ENCODE data around the gene CABP5.
A peak's percentile ranks its signal among the peaks of the same experiment; 100 is the strongest.
"Not testable (repeated sequence)": the region's sequence is repeated elsewhere in the genome, so short reads cannot be mapped to it uniquely, and the experiment has no call there.

Gene CABP5

DNA sequence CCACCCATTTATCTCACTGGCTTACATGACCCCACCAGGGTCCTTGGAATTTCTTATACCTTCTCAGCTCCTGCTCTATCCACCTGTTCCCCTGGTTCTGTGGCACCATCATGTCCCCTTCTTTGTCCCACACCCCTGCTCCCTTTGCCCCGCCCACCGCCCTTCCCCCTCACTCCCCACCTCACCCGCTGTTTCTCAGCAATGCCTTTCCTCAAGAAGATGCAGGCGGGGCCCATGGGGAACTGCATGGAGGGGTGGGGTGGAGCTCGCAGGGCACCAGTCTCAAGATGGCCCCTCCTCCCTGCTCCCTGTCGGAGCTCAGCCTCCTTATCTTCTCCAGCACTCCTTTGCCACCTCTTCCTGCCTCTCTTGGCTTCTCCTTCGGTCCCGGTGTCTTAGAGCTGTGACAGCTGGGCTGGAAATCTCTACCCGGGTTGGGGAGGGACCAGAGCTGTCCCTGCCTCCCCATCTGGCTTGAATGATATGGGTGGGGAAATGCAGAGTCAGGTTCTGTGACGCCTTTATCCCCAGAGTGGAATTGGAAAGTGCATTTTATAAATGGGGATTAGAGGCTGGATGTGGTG is at the start of gene CABP5:
Gene CABP5 (minus strand): TSS at position 405 of the 584 bp plus-strand sequence. CDS start 157 bp downstream, at position 248.
- DNase-seq = no peak

DNA sequence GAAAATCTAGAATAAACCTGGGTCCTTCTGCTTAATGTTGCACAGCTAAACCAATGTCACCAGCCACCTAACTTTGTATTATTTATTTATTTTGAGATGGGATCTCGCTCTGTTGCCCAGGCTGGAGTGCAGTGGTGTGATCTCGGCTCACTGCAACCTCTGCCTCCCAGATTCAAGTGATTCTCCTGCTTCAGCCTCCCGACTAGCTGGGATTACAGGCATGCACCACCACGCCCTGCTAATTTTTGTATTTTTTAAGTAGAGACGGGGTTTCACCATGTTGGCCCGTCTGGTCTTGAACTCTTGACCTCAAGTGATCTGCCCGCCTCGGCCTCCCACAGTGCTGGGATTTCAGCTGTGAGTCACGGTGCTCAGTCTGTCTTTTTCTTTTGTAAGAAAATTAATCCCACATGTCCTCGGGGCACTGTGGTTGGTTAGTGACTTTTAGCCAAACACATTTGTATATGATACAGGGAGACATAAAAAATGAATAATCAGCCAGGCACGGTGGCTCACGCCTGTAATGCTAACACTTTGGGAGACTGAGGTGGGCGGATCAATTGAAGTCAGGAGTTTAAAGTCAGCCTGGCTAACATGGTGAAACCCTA is 47.3 kb upstream of the CABP5 start:
- not testable (repeated sequence) for DNase-seq

DNA sequence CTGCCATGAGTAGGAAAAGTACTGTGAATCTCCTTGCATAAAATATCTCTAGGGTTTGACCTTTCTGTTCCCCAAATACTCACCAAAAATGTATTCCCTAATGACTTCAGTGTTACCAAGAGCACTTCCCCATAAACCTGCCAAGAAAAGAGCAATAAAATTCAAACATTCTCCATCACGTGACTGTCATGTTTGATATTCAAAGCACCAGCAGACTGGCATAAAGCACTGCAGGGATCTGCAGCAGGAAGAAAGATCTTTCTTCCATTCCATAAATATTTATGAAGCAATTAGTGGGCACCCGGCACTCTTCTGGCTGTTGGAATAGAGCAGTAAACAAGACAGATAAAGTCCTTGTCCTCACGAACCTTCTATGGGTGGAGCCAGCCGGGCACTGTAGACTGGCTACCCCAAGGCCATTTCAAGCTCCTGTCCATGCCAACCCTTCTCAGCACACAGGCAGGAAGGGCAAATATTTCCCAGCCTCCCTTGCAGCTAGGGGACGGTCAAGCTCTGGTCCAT is 46.5 kb upstream of the CABP5 start:
- no peak for DNase-seq

DNA sequence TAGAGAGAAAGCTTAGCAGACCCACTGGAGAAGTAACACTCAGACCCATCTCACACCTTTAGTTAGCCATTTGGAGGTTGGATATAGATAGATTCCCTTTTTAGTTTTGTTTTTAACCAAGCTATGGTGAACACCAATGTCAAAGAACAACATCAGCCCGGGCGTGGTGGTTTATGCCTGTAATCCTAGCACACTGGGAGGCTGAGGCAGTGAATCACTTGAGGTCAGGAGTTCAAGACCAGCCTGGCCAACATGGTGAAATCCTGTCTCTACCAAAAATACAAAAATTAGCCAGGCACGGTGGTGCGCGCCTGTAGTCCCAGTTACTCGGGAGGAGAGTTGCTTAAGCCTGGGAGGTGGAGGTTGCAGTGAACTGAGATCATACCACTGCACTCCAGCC is 45.1 kb upstream of the CABP5 start:
- not testable (repeated sequence) for DNase-seq

DNA sequence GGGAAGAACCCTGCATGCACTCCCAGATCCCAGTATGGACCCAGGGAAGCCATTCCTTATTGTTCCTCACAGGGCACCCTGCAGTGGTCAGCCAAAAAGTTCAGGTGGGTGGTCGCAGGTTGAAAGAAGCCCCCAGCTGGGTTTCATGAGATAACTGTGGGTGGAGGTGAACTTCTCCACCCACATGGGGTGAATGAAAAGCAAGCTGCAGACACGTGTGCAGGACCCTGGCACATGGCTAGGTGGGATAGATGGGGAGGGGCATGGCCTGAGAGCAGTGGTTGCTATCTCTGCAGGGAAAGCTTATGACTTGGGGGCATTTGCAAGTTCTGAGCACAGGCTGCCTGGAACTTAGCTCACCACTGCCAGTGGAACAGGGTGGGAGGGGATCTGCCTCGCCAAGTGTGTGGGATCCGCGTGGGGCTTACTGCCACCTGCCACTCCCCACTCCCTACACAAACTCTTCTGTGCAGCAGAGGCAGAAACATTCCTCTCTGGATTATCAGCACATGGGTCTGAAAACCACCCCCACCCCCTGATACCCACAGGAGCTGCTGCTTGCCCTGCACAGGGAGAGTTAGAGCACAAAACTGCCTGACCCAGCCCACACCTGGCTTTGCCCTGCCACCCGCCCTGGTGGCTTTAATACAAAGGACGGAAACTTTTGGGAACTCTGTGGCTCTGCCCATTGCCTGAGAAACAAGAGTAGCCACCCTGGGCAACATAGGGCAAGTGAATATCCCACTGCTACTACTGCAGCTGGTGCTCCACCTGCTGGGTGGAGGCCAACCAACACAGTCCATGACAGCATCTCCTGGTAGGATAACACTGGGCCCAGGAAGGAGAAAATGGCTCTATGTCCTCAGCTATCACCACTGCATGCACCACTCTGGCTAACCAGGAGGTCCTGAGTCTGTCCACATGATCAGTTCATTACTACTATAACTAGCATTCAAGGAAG is 42.3 kb upstream of the CABP5 start:
- DNase-seq = no peak

DNA sequence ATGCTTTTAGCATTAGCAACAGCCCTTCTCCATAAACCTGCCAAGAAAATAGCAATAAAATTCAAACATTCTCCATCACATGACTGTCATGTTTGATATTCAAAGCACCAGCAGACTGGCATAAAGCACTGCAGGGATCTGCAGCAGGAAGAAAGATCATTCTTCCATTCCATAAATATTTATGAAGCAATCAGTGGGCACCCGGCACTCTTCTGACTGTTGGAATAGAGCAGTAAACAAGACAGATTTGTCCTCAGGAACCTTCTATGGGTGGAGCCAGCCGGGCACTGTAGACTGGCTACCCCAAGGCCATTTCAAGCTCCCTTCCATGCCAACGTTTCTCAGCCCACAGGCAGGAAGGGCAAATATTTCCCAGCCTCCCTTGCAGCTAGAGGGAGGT is 41.2 kb upstream of the CABP5 start:
- DNase-seq = no peak

DNA sequence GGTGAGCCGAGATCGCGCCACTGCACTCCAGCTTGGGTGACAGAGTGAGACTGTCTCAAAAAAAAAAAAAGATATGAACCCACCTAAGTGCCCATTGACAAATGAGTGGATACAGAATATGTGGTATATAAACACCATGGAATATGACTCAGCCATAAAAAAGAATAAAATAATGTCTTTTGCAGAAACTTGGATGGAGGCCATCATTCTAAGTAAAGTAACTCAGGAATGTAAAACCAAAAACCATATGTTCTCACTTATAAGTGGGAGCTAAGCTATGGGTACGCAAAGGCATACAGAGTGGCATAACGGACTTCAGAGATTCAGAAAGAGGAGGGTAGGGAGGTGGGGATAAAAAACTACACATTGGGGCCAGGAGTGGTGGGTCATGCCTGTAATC is 37.2 kb upstream of the CABP5 start:
- DNase-seq = no peak

DNA sequence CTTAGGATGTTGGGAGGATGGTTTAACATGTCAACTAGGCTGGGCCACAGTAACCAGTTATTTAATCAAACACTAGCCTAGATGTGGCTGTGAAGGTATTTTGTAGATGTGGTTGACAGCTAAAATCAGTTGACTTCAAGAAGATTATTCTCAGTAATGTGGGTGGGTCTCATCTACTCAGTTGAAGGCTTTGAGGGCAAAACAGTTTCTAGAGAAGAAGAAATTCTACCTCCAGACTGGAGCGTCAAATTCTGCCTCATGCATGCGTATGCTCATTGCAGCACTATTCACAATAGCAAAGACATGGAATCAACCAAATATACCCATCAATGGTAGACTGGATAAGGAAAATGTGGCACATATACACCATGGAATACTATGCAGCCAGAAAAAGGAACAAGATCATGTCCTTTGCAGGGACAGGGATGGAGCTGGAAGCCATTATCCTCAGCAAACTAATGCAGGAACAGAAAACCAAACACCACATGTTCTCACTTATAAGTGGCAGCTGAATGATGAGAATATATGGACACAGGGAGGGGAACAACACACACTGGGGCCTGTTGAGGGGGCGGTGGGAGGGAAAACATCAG is 26.4 kb upstream of the CABP5 start:
- not testable (repeated sequence) for DNase-seq

DNA sequence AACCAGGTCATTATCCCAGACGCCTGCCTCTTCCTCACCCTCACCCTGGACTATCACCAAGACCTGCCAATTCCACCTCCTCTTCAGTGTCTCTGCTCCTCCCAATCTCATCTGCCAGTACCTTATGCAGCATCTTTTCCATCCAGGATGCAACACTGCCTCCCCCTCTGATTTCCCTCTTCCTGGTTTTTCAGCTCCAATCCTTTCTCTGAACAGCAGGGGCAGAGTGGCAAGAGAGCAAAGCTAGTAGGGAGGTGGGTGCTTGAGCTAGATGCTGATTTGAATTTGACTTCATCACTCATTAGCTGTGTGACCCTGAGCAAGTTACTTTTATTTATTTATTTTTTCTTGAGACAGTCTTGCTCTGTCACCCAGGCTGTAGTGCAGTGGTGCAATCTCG is 25.6 kb upstream of the CABP5 start:
- no peak for DNase-seq

DNA sequence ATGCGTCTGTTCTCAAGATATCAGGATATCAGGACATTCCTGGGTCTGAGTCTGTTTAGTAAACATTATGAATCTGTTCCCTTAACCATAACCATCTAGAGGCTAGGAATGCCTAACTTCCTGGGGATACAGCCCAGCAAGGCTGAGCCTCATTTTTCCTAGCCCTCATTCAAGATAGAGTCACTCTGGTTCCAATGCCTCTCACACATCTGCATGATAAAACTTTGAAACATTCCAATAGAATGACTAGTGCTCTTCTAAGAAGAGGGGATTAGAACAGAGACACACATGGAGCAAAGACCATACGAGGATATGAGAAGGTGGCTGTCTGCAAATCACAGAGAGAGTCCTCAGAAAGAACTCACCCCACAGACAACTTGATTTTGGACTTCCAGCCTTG is 20.6 kb upstream of the CABP5 start:
- no peak for DNase-seq

DNA sequence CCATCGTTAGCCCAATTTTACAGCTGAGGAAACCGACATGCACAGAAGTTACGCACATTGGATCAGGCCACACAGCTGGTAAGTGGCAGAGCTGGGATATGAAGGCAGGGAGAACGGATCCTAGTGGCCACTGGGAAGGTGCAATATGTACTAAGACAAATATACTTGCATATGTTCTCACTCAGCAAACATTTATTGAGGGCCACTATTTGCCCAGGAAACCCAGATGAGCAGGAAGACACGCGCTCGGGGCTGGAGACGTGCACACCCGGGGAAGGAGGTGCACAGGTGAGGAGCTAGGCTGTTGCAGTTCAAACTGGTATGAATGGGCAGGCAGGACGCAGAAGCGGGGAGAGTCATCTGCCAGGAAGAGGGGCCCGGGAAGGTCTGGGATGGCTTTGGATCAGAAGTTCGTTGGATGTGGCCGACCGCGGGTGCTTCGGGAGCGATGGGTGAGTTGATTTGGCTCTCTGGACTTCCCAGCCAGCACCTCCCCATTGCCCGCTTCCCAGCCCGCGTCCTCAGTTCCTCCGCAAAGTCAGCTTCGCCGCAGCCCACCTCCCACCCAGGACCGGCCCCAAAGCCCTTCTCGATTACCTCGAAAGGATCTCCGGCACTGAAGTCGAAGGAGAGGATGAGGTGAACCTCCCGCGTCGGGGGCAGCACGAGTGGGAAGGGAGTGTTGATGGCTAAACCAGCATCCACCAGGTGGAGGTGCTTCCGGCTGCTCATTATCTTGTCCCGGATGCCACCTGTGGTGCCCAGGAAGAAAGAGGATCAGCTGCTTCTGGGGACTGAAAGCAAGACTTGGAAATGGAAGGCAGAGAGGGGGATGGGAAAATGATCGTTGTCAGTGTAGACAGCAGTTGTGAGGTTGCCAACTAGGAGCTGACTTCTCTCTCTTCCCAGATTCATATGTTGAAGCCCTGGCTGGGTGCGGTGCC is 17.8 kb upstream of the CABP5 start:
- no peak for DNase-seq

DNA sequence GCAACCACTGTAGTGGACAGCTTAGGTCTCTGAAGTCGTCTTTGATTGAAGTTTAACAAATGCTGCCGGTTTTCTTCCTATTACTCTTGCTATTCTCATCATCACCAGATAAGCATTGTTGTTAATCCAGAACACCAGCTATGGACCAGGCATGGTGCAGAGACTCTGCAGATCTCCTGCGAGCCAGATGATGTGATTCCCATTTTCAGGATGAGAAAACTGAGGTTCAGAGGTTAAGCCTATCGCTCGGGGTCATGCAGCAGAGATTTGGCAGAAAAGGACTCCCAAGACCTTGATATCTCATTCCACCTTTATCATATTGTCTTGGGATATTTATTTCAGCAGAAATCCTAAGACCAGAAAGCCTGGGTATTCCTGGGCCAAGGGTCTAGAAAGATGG is 16.5 kb upstream of the CABP5 start:
- no peak for DNase-seq

DNA sequence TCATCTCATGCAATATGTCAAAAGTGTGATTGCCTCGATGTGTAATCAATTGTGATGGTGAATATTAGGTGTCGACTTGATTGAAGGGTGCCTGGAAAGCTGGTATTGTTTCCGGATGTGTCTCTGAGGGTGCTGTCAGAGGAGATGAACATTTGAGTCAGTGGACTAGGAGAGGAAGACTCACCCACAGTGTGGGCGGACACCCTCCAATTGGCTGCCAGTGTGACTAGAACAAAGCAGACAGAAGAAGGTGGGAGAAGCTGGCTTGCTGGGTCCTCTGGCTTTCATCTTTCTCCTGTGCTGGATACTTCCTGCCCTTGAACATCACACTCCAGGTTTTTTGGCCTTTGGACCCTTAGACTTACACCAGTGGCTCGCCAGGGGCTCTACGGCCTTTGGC is 15.5 kb upstream of the CABP5 start:
- peak; percentile 26 for DNase-seq

DNA sequence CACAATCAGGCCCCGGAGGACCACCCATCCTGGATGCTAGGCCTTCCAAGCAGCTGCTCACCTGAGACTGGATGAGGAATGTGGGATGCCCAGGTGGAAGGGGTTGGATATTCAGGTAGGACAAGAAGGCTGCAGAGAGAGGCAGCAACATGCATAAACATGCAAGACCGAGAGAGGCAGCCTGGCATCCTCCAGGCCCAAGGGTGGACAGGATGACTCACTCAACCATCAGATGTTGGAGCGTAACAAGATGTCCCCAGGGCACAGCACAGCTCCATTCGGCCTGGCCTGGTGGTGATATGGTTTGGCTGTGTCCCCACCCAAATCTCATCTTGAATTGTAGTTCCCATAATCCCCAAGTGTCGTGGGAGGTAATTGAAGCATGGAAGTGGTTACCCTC is 10.0 kb upstream of the CABP5 start:
- DNase-seq = no peak

DNA sequence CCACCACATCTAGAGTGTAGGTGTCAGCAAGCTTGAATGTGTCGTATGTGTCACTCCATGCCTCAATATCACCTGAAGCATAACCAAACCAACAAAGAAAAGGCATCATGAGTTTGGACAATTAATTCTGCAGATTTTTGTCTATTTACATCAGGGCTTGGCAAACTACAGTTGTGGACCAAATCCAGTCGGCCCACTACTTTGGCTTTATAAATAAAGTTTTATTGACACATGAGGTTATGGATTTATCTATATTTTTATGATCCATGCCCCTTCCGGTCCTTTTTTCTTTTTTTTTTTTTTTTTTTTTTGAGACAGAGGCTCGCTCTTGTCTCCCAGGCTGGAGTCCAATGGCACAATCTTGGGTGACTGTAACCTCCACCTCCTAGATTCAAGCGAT is 9.2 kb upstream of the CABP5 start:
- DNase-seq = no peak

DNA sequence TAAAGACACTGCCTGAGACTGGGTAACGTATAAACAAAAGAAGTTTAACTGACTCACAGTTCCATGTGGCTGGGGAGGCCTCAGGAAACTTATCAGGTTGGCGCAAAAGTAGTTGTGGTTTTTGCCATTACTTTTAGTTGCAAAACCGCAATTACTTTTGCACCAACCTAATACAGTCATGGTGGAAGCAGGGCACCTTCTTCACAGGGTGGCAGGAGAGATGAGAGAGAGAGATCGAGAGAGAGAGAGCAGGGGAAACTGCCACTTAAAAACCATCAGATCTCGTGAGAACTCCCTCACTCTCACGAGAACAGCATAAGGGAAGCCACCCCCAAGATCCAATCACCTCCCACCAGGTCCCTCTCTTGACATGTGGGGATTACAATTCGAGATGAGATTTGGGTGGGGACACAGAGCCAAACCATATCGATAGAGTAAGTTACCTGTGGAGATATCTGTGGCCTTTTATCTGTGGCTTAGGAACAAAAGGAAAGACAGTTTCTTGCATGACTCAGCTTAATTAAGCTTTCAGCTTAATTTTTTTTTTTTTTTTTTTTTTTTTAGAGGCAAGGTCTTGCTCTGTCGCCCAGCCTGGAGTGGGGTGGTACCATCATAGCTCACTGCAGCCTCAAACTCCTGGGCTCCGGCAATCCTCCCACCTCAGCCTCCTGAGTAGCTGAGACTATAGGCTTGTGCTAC is 7.6 kb upstream of the CABP5 start:
- no peak for DNase-seq

DNA sequence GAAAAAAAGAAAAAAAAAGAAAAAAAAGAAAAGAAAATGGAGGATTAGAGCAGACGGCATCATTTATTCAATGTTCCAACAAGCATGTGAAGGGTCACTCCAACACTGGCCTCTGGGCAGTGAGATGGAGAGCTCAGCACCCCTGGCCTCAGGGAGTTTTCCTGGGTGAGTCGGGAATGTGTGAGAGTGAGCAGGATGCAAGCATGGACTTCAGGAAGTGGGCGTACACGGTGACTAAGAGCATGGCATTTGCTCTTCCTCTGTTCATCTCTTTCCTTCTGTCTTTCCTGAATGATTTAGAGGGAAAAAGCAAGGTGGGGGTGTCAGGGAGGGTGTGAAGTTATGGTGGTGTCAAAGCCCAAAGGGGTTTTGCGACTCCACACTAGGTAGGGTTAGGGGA is 682 bp upstream of the CABP5 start:
- no peak for DNase-seq

DNA sequence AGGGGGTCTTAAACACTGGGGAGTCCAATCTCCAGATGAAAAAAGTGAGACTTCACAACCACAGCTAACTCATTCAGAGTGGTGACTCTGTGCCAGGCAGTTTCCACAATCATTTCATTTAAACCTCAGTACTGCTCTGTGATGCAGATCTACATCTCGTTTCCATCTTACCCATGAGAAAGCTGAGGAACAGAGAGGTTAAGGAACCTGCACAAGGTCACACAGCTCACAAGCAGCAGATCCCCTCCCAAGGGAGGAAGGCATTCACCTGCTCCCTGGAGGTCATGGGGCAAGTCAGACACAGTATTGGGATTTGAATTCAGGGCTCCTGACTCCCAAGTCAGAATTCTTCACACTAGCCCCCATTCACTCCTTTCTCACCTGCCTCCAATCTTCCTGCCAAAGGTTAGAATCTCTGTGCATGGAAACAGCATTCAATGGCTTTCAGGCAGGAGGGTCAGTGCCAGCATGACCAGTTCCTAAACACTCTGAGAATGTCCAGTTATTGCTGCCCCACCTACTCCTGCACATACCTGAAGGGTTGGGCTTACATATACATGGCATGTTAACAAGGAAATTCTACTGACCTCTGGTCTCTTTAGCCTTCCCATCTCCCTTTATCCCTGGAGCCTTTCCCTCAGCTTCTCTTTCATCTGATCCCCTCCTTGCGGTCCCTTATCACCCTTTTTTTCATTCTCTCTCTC is 1.9 kb downstream of the CABP5 start:
- no peak for DNase-seq

DNA sequence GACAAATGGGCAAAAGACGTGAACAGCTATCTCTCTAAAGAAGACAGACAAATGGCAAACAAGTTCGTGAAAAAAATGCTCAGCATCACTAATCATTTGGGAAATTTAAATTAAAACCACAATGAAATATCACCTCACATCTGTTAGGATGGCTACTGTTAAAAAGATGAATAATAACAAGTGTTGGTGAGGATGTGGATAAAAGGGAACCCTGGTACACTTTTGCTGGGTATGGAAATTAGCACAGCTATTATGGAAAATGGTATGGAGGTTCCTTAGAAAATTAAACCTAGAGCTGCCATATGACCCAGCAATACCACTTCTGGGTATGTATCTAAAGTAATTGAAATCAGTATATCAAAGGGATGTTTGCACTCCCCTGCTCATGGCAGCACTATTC is 7.1 kb downstream of the CABP5 start:
- DNase-seq = no peak

DNA sequence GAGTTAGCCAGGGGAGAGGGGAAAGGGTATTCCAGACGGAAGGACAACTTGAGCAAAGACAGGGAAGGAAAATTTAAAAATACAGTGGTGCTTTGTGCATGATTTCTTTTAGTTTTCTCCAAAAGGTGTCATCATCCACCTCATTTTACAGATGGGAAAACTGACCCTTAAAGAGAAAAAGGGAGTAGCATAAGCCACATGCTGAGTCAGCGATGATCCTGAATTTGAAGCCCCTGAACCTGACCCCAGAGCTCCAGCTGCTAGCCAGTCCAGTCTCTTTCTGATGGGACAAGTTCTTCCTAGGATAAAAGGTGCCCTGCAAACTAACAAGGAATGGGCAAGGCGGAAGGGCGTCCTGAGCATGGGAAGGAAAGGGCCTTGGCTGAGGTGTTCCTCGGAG is 10.3 kb downstream of the CABP5 start:
- DNase-seq = no peak

DNA sequence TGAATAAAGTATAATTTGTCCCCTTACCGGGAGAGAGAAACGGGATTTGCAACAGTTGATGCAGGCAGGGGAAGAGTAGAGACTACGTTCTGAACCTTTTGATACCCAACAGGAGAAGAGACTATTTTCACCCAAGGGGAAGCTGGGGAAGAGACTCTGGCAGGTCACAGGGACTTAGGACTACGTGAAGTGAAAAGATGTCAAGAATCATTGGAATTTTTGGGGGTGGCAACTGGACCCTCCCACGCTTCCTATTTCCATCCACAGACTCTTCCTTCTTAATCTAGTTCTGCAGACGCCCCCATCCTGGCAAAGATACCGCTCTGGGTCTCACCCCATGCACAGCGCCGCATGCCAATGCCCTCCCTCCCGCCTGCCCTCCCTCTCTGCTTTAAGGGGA is 13.8 kb downstream of the CABP5 start:
- no peak for DNase-seq

Measured in stimulated activated CD8-positive, alpha-beta memory T cell treated with anti-CD3 and anti-CD28 coated beads, Interleukin-4, amount 100 ng/mL, for 48 hours (primary cell).